Posterior vena cava (tissue), 2 donors: ENCODE data around the gene MAD1L1. TPM values are rescaled to one million over a fixed set of nuclear protein-coding genes. Genes with fewer than 3 reads are reported as not detected.
"Not testable (repeated sequence)": the region's sequence is repeated elsewhere in the genome, so short reads cannot be mapped to it uniquely, and the experiment has no call there.

Experiments
- DNase-seq: peaks from one replicate; pipeline ENCODE4 v3.0.0-alpha.2; 2020; ENCODE audit warnings: low spot score
- intact Hi-C, 2 donors: fragments of 100-400 bp; cut with DNase I; formaldehyde crosslinking; loops; one replicate each; pipeline versions ENCODE4 v1.14.1 to v1.14.2; 2022 to 2023
- total RNA-seq, 2 donors: library from RNA; stranded (reverse); fragmentation: NEBNext Ultra II Directional; extraction: Animal tissue kit (Norgen Biotek cat#: 25700); gene quantifications; one replicate each; pipeline ENCODE4 v1.2.1, GENCODE V29; 2021
- donor health status: DM: yes; HTN: yes; CAD: no.
- donor health status: DM: yes; HTN: yes; CAD: no.

MAD1L1 gene
- total RNA-seq, 2 donors from 2014 or later: 17.3 to 24.7 TPM

DNA sequence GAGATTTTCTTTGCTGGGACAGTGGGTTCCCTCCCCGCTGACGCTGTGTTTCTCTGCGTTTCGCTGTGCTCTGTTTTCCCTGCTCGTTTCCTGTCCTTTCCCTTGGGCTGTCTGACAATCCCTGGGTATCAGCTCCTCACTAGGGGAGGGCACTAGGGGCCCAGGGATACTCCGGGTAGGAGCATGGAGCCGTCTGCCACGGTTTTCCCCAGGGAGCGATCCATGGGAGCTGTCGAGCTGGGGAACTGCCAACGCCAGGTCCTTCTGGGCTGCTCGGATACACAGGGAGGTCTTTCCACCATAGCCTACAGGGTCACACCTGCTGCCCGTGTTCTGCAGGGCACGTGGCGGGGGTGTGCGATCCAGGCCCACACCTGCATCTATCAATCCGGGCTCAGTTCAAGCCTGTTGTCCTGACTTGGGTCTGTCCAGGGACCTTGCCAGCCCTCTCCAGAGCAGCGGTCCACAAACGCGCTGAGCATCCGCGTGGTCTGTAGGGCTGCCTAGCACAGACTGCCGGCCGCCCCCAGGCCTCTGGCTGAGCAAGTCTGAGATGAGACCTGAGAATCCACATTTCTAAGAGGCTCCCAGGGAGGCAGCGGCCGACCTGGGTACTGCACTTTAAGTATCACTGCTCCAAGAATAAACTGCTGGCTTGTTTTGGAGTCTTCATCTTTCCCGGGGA is 299.5 kb downstream of the MAD1L1 start:
- intact Hi-C loops: no loop called here
- no peak for DNase-seq

DNA sequence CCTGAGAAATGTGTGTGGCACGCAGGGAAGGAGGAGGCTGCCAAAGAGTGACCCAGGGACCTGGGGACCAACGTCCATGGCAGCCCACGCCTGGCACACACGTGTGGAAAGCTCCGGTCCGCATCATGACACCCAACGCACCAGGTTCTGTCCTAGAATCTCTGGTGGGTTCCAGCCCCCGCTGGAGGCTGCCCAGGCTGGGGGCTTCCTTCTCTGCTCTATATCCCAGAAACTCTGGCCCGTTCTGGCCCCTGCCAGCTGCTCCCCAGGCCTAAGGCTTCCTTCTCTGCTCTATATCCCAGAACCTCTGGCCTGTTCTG is 300.8 kb downstream of the MAD1L1 start:
- intact Hi-C loops: no loop called here
- no peak for DNase-seq

DNA sequence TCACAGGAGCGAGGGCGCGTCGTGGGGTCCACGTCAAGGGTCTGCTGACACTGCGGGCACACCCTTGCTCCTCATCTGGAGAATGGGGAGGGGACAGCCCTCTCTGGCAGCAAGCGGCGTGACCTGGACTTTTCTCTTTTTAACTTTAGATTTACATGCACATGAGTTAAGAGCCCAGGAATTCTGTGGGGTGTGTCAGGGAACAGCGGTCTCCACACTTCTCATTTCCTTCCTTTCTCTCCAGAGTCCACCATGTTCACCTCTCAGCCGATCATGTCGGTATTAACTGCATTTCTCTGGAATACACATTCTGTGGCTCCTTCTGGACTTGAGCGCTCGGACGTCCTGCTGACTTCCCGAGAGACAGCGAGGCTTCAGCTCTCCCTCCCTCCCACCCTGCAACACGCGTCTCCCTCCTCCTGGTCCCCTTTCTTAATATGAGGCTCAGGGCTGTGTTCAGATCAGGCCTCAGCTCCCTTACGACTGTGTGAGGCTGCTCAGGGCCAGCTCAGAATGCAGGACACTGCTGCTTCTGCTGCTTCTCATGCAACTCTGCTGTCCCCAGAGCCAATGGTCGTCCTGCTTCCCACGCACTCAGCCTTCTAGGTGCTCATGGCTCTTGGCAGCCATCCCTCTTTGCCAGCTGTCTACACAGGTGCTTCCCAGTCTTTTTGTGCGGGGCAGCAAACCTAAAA is 301.3 kb downstream of the MAD1L1 start:
- no peak for DNase-seq
- intact Hi-C loops: no loop called here

DNA sequence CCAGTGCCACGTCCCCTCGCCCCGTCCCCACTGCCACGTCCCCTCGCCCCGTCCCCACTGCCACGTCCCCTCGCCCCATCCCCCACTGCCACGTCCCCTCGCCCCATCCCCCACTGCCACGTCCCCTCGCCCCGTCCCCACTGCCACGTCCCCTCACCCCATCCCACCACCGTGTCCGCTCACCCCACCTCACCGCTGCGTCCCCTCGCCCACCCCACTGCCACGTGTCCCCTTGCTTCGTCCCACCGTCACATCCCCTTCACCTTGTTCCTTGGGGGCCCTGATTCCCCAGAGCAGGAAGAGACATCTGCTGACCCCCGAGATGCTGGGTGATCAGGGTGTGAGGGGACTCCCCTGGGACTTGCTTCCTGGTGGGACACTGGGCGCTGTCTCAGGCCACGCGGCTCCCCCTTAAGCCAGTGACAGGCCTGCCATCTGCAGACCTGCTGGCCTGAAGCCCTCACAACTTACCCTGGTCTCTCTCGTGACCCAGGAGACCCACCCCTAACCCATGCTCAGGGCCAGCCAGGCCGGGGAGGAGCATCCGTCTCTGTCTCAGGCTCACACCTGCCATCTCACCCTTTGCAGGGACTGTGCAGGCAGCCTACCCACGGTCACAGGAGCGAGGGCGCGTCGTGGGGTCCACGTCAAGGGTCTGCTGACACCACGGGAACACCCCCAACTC is 302.2 kb downstream of the MAD1L1 start:
- intact Hi-C loops: no loop called here
- no peak for DNase-seq

DNA sequence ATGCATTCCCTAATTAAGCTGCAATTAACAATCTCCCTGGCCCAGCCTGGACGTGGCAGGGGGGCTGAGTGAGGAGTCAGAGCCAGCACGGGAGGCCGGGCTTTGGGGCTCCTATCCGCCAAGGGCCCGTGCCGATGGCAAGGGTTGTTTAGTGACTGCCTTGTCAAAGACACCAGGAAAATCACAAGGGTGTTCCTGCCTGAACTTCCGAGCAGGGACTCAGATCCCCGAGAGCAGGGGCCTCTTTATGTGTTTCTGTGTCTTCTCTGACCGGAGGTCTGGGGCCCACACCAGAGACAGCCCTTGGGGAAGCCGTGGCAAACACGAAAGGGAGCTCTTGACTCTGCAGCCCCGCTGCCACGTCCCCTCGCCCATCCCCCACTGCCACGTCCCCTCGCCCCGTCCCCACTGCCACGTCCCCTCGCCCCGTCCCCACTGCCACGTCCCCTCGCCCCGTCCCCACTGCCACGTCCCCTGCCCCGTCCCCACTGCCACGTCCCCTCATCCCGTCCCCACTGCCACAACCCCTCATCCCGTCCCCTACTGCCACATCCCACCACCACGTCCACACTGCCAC is 303.3 kb downstream of the MAD1L1 start:
- intact Hi-C loops, DNase-seq: not testable (repeated sequence)

DNA sequence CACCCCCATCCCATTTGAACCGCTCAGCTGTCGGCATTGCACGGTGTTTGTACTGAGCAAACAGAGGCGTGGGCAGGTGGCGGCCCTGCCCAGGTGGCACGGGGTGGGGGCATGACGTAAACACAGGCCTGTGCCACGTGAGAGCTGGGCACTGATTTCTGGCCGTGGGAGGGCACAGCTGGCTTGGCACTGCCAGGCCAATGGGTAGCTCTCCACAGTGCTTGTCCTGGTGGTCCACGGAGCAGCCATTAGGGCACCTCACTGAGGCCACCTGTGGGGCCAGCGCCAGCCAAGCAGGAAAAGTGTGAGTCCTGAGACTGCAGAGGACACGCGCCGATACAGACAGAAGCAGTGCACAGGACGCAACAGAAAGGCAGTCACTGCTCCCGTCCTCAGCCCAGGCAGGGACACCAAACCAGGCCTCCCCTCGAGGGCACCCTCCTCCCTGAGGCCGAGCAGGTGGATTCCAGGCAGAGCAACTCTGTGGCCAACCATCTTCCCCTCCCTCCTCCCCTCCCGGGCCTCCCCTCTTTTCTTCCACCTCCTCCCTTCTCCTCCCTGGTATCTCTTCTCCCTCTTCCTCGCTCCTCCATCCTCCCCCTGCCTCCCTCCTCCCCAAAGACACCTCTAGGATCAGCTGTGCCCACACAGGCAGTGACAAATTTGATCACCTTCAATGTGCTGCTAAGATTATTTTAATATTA is 303.9 kb downstream of the MAD1L1 start:
- intact Hi-C loops: no loop called here
- no peak for DNase-seq

DNA sequence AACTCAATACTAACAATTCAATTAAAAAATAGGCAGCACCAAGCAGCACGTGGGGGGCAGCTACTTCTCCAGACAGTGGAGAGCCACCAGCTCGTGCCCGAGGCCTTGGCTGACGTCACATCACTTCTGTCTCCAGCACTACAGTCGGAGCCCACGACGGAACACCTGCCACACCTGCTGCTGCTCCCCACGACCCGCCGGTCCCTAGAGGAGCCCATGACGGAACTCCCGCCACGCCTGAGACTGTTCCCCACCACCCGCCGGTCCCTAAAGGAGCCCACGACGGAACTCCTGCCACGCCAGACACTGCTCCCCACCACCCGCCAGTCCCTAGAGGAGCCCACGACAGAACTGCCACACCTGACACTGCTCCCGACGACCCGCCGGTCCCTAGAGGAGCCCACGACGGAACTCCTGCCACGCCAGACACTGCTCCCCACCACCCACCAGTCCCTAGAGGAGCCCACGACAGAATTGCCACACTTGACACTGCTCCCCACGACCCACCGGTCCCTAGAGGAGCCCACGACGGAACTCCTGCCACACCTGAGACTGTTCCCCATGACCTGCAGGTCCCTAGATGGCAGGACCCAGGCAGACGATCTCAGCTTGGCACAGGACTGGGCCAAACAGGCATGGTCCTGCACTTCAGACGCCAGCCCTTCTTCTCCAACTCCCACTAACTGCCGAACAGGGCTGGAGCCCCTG is 304.7 kb downstream of the MAD1L1 start:
- no peak for DNase-seq
- intact Hi-C loops: no loop called here

DNA sequence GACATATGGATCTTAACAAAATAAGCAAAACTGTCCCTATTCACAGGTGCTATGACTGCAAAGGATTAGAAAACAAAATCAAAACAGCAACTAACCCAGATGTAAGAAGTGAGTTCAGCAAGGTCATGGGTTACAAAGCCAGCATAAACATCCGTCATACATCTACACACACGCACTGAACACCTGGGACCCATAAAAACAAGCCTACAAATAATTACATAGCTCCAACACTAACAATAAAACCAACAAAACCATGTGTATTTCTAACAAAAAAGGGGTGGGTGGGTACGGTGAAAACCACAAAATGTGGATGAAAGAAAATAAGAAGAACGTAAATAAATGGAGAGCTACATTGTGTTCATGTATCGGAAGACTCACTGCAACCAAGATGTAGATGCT is 305.8 kb downstream of the MAD1L1 start:
- no peak for DNase-seq
- intact Hi-C loops: loop anchor here in 1 of 2 donors (1.0 kb wide), 1 partner anchor 19 kb away; no protein-coding TSS in a partner anchor

DNA sequence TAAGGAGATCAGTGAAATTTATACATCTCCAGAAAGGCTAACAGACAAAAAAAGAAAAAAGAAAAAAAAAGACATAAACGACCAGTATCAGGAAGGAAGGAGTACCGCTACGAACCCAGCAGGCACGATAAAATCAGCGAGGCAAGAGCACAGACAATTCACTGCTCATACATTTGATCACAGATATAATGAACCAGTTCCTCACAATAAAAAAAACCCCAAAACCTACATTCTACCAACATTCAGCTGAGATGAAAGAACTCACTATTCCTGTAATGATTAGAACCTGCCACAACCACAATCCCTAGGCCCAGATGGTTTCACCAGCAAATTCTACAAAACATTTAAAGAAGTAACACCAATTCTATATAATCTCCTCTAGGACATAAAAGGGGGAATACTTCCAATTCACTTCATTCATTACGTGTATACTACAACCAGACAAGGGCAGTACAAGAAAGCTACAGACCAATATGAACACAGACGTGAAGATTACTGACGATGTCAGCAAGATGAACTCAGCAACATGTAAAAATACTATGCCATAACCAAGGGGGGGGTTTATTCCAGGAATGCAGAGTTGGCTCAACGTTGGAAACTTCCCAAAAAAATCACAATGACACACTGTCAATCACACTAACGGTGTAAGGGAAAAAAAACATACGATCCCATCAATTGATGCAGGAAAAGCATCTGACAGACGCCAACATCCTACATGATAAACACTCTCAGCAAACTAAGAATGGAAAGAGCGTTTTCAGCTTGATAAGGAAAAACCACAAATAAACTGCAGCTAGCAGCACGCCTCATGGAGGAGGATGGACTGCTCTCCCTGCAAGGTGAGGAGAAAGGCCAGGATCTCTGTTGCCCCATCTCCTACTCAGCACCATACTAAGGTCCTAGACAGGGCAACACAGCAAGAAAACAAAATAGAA is 306.5 kb downstream of the MAD1L1 start:
- no peak for DNase-seq
- intact Hi-C loops: loop anchor here in 1 of 2 donors (1.0 kb wide), 1 partner anchor 20 kb away; no protein-coding TSS in a partner anchor

DNA sequence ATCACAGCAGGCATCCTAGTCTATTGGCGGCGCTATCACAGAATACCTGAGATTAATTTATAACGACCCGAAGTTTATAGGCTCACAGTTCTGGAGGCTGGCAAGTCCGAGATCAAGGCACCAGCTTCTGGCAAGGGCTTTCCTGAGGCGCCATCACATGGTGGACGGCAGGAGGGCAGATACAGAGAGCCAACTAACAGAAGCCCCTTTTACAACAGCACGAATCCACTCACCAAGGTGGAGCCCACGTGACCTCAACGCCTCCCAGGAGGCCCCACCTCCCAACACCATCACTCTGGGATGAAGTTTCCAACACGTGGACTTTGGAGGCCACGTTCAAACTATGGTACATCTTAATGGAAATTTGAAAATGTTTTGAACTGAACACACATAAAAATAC is 307.4 kb downstream of the MAD1L1 start:
- intact Hi-C loops: no loop called here
- DNase-seq: no peak

DNA sequence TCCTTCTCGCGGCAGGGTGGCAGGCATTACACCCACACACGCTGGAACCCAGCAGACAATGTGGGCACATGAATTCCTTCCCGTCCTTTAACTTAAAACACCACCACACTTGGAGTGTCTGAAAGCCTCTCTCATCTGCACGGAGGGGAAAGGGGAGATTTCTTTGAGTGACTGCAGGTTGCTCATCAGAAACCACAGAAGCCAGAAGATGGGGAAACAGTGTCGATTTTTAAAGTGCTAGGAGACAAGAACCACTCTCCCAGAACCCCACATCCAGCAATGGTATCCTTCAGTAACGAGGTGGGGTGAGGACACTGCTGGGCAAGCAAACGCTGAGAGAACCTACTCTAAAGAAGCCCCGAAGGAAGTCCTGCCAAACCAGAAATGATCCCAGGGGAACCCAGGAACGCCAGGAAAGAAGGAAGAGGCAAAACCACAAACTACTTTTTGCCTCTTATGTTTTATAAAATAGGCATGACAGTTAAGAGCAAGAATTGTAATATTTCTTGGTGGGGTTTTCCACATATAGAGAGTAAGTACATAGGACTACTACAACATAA is 308.4 kb downstream of the MAD1L1 start:
- intact Hi-C loops: no loop called here
- DNase-seq: no peak

DNA sequence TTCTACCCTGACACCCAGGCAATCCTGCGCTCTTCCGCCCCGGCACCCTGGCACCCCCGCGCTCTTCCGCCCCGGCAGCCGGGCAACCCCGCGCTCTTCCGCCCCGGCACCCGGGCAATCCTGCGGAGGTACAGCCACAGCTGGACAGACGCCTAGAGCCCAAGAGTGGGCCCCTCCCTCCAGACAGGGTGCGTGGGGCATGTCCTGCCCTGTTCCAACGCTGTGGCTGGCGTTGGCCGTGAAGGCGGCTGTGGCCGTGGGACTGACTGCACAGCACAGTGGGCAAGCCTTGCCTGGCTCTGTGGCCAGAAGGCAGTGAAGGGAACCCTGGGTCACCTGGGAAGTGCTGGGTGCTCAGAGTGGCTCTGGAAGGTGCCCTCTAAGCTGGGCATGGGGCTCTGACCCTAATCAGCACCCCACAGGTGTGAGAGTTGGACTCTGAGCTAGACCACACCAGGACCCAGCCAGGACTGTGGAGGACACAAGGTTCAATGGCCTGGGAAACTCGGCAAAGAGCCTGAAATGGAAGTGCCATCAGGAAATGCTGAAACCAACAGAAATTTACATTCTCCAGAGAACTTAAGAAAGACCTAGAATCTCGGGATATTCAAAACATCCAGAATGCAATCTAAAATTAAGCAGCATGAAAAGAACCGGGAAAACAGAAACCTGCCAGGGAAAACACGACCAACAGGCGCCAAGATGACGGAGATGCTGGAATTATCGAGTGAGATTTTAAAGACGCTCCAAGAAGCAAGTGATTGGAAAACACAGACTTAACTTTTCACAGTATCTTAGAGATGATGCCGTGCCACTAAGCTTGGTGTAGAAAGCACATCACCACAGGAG is 309.1 kb downstream of the MAD1L1 start:
- intact Hi-C loops: no loop called here
- DNase-seq: no peak

DNA sequence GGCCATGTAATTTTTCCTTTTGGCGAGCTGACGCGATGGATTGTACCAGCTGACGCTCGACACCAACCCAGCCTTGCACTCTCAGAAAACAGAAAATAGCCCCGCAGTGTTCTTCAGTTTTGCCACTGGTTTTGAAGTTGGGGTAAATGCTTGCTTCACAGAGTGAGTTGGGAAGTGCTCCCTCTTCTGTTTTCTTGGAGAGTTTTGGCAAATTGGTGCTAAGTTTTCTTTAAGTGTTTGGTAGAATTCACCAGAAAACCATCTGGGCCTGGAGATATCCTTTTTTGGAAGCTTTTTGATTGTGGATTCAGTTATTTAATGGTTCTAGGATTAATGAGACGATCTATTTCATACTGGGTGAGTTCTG is 309.9 kb downstream of the MAD1L1 start:
- intact Hi-C loops: no loop called here
- no peak for DNase-seq

DNA sequence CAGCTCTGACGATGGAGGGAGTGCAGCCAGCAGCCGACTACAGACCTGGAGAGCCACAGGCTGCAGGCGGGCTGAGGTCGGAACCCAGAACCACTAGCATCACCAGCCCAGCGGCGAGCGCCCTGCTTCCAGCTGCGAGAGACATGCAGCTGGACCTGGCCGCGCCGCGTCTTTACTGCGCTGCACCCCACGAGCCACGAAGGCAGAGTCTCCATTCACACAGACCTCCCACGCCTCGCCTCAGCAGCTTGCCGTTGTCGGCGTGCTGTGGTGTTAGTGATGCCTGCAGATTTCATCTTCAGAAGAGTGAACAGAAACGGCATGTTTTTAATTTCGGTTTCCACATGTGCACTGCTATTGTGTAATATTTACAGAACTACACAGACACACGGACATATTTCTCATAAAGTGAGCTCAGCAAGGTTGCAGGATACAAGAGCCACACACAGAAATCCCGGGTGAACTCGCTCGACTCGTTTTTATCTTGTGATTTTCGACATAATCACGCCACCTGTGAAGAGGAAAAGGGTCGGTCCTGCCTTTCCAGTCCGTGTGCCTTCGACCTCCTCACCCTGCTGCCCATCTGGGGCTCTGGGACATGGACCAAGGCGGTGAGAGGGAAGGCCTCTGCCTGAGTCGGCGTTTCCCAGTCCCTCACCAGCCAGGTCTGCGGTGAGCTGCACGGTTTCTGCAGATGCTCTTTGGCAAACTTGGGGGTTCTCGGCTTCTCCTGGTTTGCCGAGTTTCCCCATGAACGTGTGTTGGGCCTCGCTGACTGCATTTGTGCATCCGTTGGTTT is 310.5 kb downstream of the MAD1L1 start:
- intact Hi-C loops: no loop called here
- no peak for DNase-seq

DNA sequence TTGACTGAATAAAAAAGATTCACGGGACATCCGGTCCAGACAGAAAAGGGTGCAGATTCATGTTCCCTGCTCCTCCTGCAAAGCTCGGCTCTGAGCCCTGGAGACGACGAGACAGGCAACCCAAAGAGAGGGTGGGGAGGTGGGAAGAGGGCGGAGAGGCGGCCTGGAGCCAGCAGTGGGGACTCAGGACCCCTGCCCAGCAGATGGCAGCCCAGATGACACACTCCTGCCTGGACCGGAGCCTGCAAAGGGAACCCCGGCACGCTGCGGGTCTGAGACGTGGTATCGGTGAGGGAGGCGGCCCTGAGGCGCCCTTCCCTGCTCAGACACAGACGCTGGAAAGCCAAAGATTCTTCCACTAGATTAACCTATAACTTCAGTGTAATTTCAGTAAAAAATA is 311.9 kb downstream of the MAD1L1 start:
- intact Hi-C loops: no loop called here

DNA sequence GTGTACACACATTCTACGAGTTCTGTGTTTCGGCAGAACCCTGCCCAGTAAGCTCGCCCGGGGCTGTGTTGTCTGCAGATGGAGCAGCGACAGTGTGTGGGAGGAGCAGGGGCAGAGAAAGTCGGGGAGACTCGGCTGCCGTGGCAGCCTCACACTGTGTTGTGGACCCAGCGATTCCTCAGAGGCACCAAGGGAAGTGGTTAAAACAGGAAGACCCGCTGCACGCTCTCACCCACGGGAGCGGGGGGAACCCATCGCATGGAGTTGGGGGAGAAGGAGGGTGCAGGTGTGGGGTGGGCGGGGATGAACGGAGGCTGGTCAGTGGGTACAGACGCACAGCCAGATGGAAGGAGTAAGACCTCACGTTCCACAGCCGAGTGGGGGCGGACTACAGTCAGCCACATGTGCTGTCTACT is 312.5 kb downstream of the MAD1L1 start:
- no peak for DNase-seq
- intact Hi-C loops: no loop called here

More for the DNA sequence above, 311.9 kb downstream of the MAD1L1 start:
- DNase-seq: no peak
